GM23338 (cell line): ENCODE data around the gene FBN2.

Experiments used
- CREB1 ChIP-seq: fragments of 250-450 bp; sonication (Bioruptor Pico); IDR thresholded peaks from 2 replicates; pipeline ENCODE4 v1.5.0; 2020; ENCODE audit warnings: low read depth, mild to moderate bottlenecking, moderate library complexity
- CTCF ChIP-seq, 2 experiments: fragments of 200-600 bp in 1 of 2; sonication (generic) in 1 of 2; conservative IDR thresholded peaks; 2 replicates each; pipeline versions ENCODE4 v1.5.1 to v1.6.1; 2016 to 2017; ENCODE audit warnings: antibody characterized with exemption in 2 of 2, low read depth in 2 of 2, mild to moderate bottlenecking in 2 of 2, moderate library complexity in 1 of 2
- EZH2 ChIP-seq: fragments of 200-600 bp; sonication (generic); IDR thresholded peaks from one replicate; pipeline ENCODE4 v1.8.0; 2017; ENCODE audit warnings: antibody characterized with exemption, mild to moderate bottlenecking, low read depth; ENCODE audit not compliant: unreplicated experiment
- EZH2phosphoT487 ChIP-seq: fragments of 200-600 bp; sonication (generic); IDR thresholded peaks from one replicate; pipeline ENCODE4 v1.8.1; 2018; ENCODE audit warnings: antibody characterized with exemption; ENCODE audit not compliant: unreplicated experiment
- JUNB ChIP-seq: IDR thresholded peaks from one replicate; pipeline ENCODE4 v1.6.1; 2016; ENCODE audit warnings: antibody characterized with exemption; ENCODE audit not compliant: unreplicated experiment
- NANOG ChIP-seq: IDR thresholded peaks from 2 replicates; pipeline ENCODE4 v1.6.1; 2016; ENCODE audit warnings: antibody characterized with exemption, borderline replicate concordance
- POLR2AphosphoS5 ChIP-seq: IDR thresholded peaks from 2 replicates; pipeline ENCODE4 v1.6.1; 2016; ENCODE audit warnings: antibody characterized with exemption, low read depth
- REST ChIP-seq: IDR thresholded peaks from one replicate; pipeline ENCODE4 v1.6.1; 2018; ENCODE audit warnings: antibody characterized with exemption; ENCODE audit not compliant: unreplicated experiment
- ZNF114 ChIP-seq: fragments of 250-450 bp; sonication (Bioruptor Pico); IDR thresholded peaks from 2 replicates; pipeline ENCODE4 v1.5.0; 2020; ENCODE audit warnings: mild to moderate bottlenecking, moderate library complexity
- ZNF331 ChIP-seq: fragments of 250-450 bp; sonication (Bioruptor Pico); IDR thresholded peaks from 2 replicates; pipeline ENCODE4 v1.5.0; 2020; ENCODE audit warnings: low read depth, mild to moderate bottlenecking, moderate library complexity
- TF ChIP-seq, protein P1 (sequence below): fragments of 250-450 bp; sonication (Bioruptor Pico); IDR thresholded peaks from 2 replicates; pipeline ENCODE4 v1.5.0; 2020; ENCODE audit warnings: mild to moderate bottlenecking, moderate library complexity

DNA sequence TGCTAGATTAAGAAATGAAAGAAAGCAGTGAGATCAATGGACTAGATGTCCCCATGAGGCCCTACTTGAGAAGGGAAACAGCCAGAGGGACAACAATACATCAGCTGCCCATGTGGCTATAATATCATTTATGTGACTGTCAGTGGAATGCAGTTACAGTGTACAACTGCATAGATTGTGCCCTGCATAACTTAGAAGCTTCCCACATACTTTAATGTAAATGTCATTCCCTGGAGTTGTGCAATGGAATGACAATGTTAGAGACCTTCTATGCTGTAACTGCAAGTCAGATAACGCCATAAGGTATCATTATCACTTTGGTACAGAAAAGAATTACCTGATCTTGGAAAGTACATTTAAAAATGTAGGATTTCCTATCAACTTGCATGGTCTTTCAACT is 67.4 kb downstream of the FBN2 start:
- no peak for TF ChIP-seq EZH2
- TF ChIP-seq CTCF (conservative IDR thresholded peaks at IDR 0.05; ENCODE audit: low read depth in 2 of 2), result no peak
- no peak for TF ChIP-seq POLR2AphosphoS5
- TF ChIP-seq ZNF331, result no peak
- TF ChIP-seq NANOG, result no peak
- no peak for TF ChIP-seq EZH2phosphoT487
- no peak for TF ChIP-seq REST
- TF ChIP-seq ZNF114 (CRISPR knock-in tag), result no peak
- TF ChIP-seq, protein P1, sequence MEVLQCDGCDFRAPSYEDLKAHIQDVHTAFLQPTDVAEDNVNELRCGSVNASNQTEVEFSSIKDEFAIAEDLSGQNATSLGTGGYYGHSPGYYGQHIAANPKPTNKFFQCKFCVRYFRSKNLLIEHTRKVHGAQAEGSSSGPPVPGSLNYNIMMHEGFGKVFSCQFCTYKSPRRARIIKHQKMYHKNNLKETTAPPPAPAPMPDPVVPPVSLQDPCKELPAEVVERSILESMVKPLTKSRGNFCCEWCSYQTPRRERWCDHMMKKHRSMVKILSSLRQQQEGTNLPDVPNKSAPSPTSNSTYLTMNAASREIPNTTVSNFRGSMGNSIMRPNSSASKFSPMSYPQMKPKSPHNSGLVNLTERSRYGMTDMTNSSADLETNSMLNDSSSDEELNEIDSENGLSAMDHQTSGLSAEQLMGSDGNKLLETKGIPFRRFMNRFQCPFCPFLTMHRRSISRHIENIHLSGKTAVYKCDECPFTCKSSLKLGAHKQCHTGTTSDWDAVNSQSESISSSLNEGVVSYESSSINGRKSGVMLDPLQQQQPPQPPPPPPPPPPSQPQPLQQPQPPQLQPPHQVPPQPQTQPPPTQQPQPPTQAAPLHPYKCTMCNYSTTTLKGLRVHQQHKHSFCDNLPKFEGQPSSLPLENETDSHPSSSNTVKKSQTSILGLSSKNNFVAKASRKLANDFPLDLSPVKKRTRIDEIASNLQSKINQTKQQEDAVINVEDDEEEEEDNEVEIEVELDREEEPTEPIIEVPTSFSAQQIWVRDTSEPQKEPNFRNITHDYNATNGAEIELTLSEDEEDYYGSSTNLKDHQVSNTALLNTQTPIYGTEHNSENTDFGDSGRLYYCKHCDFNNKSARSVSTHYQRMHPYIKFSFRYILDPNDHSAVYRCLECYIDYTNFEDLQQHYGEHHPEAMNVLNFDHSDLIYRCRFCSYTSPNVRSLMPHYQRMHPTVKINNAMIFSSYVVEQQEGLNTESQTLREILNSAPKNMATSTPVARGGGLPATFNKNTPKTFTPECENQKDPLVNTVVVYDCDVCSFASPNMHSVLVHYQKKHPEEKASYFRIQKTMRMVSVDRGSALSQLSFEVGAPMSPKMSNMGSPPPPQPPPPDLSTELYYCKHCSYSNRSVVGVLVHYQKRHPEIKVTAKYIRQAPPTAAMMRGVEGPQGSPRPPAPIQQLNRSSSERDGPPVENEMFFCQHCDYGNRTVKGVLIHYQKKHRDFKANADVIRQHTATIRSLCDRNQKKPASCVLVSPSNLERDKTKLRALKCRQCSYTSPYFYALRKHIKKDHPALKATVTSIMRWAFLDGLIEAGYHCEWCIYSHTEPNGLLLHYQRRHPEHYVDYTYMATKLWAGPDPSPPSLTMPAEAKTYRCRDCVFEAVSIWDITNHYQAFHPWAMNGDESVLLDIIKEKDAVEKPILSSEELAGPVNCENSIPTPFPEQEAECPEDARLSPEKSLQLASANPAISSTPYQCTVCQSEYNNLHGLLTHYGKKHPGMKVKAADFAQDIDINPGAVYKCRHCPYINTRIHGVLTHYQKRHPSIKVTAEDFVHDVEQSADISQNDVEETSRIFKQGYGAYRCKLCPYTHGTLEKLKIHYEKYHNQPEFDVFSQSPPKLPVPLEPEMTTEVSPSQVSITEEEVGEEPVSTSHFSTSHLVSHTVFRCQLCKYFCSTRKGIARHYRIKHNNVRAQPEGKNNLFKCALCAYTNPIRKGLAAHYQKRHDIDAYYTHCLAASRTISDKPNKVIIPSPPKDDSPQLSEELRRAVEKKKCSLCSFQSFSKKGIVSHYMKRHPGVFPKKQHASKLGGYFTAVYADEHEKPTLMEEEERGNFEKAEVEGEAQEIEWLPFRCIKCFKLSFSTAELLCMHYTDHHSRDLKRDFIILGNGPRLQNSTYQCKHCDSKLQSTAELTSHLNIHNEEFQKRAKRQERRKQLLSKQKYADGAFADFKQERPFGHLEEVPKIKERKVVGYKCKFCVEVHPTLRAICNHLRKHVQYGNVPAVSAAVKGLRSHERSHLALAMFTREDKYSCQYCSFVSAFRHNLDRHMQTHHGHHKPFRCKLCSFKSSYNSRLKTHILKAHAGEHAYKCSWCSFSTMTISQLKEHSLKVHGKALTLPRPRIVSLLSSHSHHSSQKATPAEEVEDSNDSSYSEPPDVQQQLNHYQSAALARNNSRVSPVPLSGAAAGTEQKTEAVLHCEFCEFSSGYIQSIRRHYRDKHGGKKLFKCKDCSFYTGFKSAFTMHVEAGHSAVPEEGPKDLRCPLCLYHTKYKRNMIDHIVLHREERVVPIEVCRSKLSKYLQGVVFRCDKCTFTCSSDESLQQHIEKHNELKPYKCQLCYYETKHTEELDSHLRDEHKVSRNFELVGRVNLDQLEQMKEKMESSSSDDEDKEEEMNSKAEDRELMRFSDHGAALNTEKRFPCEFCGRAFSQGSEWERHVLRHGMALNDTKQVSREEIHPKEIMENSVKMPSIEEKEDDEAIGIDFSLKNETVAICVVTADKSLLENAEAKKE (CRISPR knock-in tag), result no peak
- TF ChIP-seq JUNB, result no peak
- TF ChIP-seq CREB1 (CRISPR knock-in tag), result no peak
